Right lobe of liver (tissue), 6 donors: ENCODE data around the gene PGAP3. TPM values are rescaled to one million over a fixed set of nuclear protein-coding genes. Genes with fewer than 3 reads are reported as not detected.

Experiments used
- ATAC-seq, 4 donors: fragments of 200-7000 bp; cut with Tn5 transposase; one replicate each; pipeline ENCODE4 v1.9.1; 2020; ENCODE audit warnings: mild to moderate bottlenecking in 4 of 4, moderate library complexity in 4 of 4
- DNase-seq, 3 donors: peaks; one replicate each; pipeline ENCODE4 v3.0.0-alpha.2; 2020
- H3K27ac ChIP-seq, 3 donors: fragments of 200-600 bp; one replicate each; pipeline ENCODE4 v1.8.0; 2022
- H3K27me3 ChIP-seq, 2 donors: fragments of 200-600 bp; one replicate each; pipeline ENCODE4 v1.8.0; 2022
- H3K36me3 ChIP-seq, 4 donors: fragments of 200-600 bp; sonication (generic) in 1 of 4; one replicate each; pipeline versions ENCODE4 v1.5.1 to v1.8.0; 2017 to 2022; ENCODE audit warnings: control low read depth in 1 of 4
- H3K4me1 ChIP-seq, 4 donors: fragments of 200-600 bp; sonication (generic) in 1 of 4; one replicate each; pipeline versions ENCODE4 v1.5.1 to v1.8.0; 2017 to 2022; ENCODE audit warnings: control low read depth in 1 of 4
- H3K4me3 ChIP-seq, 3 donors: fragments of 200-600 bp; one replicate each; pipeline ENCODE4 v1.8.0; 2022
- H3K9me3 ChIP-seq, 4 donors: fragments of 200-600 bp; sonication (generic) in 1 of 4; one replicate each; pipeline versions ENCODE4 v1.5.1 to v1.8.0; 2017 to 2022; ENCODE audit warnings: control low read depth in 1 of 4
- POLR2A ChIP-seq: fragments of 450-650 bp; IDR thresholded peaks from one replicate; pipeline ENCODE4 v1.6.1; 2017; ENCODE audit warnings: antibody characterized with exemption, mild to moderate bottlenecking
- WGBS: methylation state at CpG from one replicate; pipeline ENCODE4 v1.1.6; 2018; ENCODE audit warnings: low coverage, low lambda C conversion rate; ENCODE audit not compliant: insufficient coverage; ENCODE audit errors: missing lambda C conversion rate; 5-methylcytosine and 5-hydroxymethylcytosine counted together
- intact Hi-C, 2 donors: fragments of 100-400 bp; cut with DNase I; formaldehyde crosslinking; loops; one replicate each; pipeline versions ENCODE4 v1.11.2 to v1.14.1; 2022
- total RNA-seq, 6 experiments: library from RNA; depleted of rRNA in 2 of 6; stranded (reverse); fragments of >200 nt in 2 of 6; fragmentation: NEBNext Ultra II Directional in 3 of 6; extraction: Animal tissue kit (Norgen Biotek cat#: 25700) in 3 of 6; gene quantifications; one replicate each; pipeline versions ENCODE4 v1.1.0 to v1.2.4, GENCODE V29; 2016 to 2023
- TF ChIP-seq, protein P1 (sequence below), 4 donors: fragments of 200-600 bp in 3 of 4; fragments of 450-650 bp in 1 of 4; IDR thresholded peaks; one replicate each; pipeline versions ENCODE4 v1.5.1 to v1.8.0; 2016 to 2022; ENCODE audit warnings: antibody characterized with exemption in 4 of 4, mild to moderate bottlenecking in 2 of 4
- donor health status: DM: no; HTN: yes; CAD: no.
- donor health status: DM: no; HTN: no; CAD: no.
- donor health status: DM: no; HTN: no; CAD: no.
- donor health status: DM: no; HTN: yes; CAD: no.
- donor health status: DM: no; HTN: yes; CAD: no.

The PGAP3 gene
- total RNA-seq, 6 experiments from 2014 or later = 9.7 to 25.7 (median 18.3) TPM

DNA sequence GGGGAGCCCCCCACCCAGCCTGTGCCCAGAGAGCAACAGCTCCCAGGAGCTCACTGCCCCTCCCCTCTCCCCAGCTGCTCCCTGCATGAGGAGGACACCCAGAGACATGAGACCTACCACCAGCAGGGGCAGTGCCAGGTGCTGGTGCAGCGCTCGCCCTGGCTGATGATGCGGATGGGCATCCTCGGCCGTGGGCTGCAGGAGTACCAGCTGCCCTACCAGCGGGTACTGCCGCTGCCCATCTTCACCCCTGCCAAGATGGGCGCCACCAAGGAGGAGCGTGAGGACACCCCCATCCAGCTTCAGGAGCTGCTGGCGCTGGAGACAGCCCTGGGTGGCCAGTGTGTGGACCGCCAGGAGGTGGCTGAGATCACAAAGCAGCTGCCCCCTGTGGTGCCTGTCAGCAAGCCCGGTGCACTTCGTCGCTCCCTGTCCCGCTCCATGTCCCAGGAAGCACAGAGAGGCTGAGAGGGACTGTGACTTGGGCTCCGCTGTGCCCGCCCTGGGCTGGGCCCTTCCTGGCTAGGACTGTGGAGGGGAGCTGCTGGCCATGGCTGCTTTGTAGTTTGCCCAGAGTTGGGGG is 22.1 kb downstream of the PGAP3 start:
- peaks cover 0 to 45% (median 22%) of the 10 kb centered on the region in 4 donors for H3K4me1 ChIP-seq
- intact Hi-C loops = no loop called here
- peaks cover 0 to 4% of the 10 kb centered on the region in 2 donors for H3K27me3 ChIP-seq
- ATAC-seq = peak; percentile 3 to 22 (median 12)
- H3K27ac ChIP-seq = no peak overlapping the region
- H3K4me3 ChIP-seq = no peak overlapping the region
- no peaks in the 10 kb centered on the region for H3K9me3 ChIP-seq
- DNase-seq = no peak
- H3K36me3 ChIP-seq = no peaks in the 10 kb centered on the region
- TF ChIP-seq POLR2A = no peak
- TF ChIP-seq, protein P1, sequence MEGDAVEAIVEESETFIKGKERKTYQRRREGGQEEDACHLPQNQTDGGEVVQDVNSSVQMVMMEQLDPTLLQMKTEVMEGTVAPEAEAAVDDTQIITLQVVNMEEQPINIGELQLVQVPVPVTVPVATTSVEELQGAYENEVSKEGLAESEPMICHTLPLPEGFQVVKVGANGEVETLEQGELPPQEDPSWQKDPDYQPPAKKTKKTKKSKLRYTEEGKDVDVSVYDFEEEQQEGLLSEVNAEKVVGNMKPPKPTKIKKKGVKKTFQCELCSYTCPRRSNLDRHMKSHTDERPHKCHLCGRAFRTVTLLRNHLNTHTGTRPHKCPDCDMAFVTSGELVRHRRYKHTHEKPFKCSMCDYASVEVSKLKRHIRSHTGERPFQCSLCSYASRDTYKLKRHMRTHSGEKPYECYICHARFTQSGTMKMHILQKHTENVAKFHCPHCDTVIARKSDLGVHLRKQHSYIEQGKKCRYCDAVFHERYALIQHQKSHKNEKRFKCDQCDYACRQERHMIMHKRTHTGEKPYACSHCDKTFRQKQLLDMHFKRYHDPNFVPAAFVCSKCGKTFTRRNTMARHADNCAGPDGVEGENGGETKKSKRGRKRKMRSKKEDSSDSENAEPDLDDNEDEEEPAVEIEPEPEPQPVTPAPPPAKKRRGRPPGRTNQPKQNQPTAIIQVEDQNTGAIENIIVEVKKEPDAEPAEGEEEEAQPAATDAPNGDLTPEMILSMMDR (IDR thresholded peaks at IDR 0.05) = peak in 2 of 4 donors; percentile 4 to 5
- WGBS = 0% methylated on average over 1 of the region's 17 CpGs

DNA sequence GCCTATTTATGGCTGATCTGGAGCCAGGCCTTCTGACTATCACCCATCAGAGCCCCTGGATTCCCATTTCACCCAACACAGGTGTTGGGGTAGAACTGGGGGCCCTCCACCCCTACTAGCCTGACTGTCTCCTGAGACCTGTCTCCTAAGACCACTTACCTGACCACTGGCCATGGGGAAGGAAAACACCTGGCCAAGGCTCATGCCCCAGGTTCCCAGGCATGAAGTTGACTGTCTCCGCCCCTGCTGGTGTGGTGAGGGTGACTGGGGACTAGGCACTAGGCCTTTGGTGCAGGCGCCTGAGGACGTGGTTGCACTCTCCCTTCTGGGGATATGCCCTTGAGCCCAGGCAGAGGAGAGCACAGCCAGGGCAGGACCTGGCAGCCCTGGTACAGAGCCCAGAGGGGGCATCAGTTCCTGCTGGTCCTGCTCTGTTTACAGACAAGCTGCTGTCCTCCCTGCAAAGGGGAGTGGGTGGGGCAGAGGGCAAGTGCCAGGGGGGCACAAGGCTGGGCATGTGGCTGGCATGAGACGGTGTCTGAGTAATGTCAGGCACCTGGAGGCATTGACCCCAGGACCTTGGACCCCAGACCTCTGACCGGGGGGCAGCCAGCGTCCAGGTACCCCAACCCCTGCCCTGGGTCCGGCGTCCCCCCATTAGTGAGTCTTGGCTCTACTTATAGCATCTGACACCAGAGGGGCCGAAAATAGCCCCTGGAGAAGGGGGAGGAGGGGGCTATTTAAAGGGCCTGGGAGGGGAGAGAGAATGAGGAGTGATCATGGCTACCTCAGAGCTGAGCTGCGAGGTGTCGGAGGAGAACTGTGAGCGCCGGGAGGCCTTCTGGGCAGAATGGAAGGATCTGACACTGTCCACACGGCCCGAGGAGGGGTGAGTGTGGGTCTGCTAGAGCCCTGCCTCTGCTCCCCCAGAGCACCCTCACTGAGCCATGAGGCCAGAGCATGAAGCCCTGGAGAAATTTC is 23.0 kb downstream of the PGAP3 start, which contains the start of gene TCAP:
TCAP (plus strand) TSS at position 769 of the 981 bp plus-strand sequence; CDS start at position 780, 11 bp downstream.
- Histone ChIP-seq H3K4me1 (peaks cover 0 to 45% (median 22%) of the 10 kb centered on the region in 4 donors), H3K27me3 (peaks cover 0 to 4% of the 10 kb centered on the region in 2 donors), H3K36me3 (no peaks in the 10 kb centered on the region), H3K27ac (no peak within 1 kb of the TSS), H3K9me3 (no peaks in the 10 kb centered on the region), H3K4me3 (no peak within 1 kb of the TSS)
- ATAC-seq (no peak), DNase-seq (no peak)
- intact Hi-C loops = no loop called here
- WGBS = 45% methylated on average over 10 of the region's 15 CpGs
- no peak for TF ChIP-seq POLR2A
- TF ChIP-seq, protein P1 (IDR thresholded peaks at IDR 0.05) = no peak

DNA sequence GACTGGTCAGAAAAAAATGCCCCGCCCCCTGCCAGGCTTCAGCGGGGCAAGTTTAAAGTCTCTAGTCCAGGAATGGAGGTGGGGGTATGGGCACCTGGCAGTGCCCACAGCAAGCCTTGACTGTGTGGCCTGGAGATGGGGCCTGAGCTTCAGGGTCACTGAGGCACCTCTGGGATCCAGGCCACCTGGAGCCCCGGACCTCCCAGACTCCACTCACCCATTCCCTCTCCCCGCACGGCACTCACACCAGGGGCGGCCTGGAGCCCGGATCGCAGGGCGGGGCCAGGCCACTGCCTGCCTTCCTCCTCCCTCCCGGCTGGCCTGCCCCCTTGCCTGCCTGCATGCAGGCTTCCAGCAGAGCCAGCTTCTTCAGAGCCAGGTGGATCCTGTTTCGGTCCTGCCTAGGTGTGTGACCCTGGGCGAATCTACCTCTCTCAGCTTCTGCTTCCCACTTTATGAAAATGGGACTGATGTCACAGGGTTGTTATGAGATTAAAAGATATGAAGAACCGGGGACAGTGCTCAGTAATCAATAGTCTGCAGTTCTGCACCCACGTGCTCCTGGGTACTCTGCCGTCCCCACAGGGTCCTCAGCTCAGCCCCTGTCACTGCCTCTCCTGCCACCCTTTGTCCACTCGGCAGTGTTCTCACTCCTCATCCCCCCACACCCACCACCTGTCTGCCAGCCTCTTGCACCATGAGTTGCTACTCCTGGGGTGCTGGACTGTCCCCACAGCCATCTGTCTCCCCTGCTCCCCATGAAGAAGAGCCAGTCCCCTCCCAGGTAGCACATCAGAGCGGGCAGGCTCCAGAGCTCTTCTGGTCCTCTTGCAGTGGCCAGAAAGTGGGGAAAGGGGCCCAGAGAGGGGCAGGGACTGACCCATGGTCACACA is 23.9 kb downstream of the PGAP3 start:
- intact Hi-C loops = no loop called here
- Histone ChIP-seq H3K27me3 (peaks cover 0 to 2% of the 10 kb centered on the region in 2 donors), H3K4me3 (no peak overlapping the region), H3K36me3 (no peaks in the 10 kb centered on the region), H3K4me1 (peaks cover 0 to 45% (median 22%) of the 10 kb centered on the region in 4 donors), H3K9me3 (no peaks in the 10 kb centered on the region), H3K27ac (no peak overlapping the region)
- DNase-seq (peak in 1 of 3 donors; percentile 71), ATAC-seq (peak in 2 of 4 donors; percentile 15 to 39)
- no peak for TF ChIP-seq POLR2A
- TF ChIP-seq, protein P1 (IDR thresholded peaks at IDR 0.05) = no peak
- WGBS = 40% methylated on average over 9 of the region's 17 CpGs

DNA sequence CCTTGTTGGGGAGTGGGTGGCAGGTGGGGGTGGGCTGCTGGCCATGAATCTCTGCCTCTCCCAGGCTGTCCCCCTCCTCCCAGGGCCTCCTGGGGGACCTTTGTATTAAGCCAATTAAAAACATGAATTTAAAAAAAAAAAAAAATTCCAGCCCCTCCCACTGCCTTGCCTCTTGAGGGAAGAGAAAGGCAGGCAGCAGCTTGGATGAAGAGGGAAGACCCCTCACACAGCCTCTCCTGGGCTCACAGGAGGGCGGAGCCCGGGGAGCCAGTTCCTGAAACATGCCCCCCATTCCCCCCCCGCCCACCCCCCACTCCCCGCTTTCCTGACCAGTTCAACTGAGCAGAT is 24.5 kb downstream of the PGAP3 start:
- Histone ChIP-seq H3K4me3 (no peak overlapping the region), H3K9me3 (no peaks in the 10 kb centered on the region), H3K27me3 (no peaks in the 10 kb centered on the region), H3K27ac (no peak overlapping the region), H3K36me3 (no peaks in the 10 kb centered on the region), H3K4me1 (peaks cover 0 to 45% (median 21%) of the 10 kb centered on the region in 4 donors)
- ATAC-seq = no peak
- DNase-seq = no peak
- intact Hi-C loops = no loop called here
- 20% methylated on average over 3 of the region's 4 CpGs for WGBS
- TF ChIP-seq, protein P1 (IDR thresholded peaks at IDR 0.05) = no peak
- TF ChIP-seq POLR2A = no peak
